CD4-positive, alpha-beta T cell treated with Interleukin-15 for 1 hour (primary cell): ENCODE results near the gene BATF2.
A peak's percentile ranks its signal among the peaks of the same experiment; 100 is the strongest.
"Not testable (repeated sequence)": the region's sequence is repeated elsewhere in the genome, so short reads cannot be mapped to it uniquely, and the experiment has no call there.

Experiments used
- DNase-seq: peaks from one replicate; pipeline ENCODE4 v3.0.0-alpha.2; 2020

The BATF2 gene

DNA sequence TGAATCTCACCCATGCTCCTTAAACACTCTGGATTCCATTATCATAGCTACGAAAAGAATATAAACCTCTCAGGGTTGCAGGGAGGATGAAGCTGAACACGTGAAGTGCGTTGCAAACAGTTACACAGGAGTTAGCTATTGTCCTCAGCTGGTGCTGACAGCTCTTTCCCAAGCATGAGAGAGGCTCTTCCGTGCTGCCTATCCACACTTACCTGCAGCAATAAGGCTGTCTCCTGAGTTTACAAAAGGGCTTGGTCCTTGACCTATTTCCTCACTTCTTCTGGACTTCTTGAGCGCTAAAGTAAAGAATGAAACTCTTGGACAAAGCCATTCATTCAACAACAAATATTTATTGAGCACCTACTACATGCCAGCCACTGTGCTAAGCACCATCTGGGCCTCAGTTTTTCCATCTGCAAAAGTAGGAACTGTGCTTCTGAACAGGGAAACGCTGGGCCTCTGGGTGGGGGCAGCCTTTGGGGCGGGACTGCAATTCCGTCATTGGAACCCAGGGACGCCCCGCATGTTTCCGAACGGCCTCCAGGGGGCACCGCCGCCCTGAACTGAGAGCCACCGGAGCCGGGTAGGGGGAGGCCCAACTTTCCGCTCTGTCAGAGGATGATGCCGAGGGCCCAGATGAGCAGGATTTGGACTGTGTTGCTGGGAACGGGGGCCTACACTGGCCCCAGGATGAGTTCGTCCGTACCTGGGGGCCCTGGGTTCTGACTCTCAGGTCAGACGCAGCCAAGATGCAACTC is 16.5 kb upstream of the BATF2 start:
- peak; percentile 91 for DNase-seq

DNA sequence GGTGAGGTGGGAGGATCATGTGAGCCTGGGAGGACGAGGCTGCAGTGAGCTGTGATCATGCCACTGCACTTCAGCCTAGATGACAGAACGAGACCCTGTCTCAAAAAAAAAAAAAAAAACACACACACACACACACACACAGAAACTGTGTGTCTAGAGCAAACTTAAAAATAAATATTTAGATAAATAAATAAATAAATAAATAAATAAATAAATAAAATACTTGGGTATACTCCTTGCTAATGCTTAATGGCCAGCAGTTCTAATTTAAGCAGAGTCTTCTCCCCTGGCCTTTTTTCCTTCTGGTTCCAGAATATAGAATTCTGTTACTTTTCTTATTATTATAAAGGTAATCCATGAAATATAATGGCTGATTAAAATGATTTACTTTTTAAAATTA is 12.1 kb upstream of the BATF2 start:
- no peak for DNase-seq

DNA sequence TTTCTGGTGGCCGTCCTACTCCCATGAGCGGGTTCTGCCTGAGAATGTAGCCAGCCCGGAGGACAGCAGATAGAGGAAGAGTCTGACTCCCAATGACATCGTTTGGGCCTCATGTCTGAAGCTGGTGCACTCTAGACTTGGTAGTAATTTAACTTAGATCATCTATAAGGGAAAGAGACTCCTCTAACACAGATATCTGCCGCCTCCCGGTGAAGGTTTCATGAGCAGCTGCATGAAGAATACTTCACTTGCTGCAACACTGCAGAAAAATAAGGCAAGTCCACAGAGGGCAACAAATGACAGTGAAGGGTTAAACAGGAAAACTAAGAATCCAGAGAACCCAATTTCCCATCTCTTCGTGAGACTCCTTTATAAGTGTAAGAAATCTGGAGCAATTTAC is 11.2 kb upstream of the BATF2 start:
- no peak for DNase-seq

DNA sequence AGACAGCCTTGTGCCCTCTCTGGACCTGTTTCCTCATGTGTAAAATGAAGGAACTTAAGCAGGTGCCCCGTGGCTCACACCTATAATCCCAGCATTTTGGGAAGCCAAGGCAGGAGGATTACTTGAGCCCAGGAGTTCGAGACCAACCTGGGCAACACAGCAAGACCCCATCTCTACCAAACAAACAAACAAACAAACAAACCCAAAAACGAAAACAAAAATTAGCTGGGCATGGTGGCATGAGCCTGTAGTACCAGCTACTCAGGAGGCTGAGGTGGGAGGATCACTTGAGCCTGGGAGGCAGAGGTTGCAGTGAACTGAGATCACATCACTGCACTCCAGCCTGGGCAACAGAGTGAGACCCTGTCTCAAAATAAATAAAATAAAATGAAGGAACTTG is 7.2 kb upstream of the BATF2 start:
- DNase-seq = not testable (repeated sequence)

DNA sequence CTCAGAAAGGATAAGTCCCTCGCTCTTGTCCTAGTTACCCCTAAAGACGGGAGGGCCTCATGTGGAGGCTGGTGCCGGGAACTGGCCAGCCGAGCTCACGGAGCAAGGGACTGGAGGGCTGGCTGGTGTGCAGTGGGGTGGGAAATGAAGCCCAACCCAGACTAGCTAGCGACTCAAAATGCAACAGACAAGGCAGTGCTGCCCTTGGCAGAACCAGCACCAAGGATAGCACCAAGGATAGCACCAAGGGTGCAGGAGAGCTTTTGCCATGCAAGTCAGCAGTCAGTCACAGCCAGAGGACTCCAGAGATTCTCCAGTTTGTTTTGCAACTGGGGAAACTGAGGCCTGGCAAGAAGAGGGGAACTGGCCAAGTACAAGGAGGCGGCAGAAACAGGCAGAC is 6.5 kb upstream of the BATF2 start:
- DNase-seq = no peak

DNA sequence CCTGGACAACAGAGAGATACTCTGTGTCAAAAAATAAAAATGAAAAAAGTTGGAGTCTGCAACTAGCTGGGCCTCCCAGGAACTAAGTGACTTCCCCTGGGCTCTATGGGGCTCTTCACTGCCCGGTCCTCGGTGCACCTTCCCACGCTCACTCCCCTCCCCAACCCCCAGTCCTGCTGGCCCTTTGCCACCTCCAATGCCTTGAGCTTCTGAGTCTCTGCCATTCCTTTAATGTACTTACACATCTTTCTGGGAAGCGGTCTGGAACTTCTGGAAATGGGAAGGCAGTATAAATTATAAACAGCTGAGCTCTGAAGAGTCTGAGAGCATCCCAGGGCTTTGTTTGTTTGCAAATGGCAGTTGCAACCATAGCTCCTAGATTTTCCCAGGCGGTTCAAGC is 5.9 kb upstream of the BATF2 start:
- DNase-seq = no peak

DNA sequence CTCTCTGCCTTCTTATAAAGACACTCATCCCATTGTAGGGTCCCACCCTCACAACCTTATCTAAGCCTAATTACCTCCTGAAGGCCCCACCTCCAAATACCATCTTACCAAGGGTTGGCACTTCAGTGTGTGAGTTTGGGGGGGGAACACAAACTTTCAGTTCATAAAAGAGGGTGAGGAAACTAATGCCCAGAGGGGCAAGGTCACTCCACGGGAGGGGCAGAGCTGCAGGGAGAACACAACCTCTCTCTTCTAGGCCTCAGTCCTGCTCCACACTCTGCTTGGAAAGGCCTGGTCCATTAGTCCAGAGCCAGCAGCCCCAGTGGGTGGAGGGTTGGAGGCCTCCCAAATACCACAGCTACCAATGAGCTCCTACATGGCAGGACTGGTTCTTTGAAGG is 2.7 kb upstream of the BATF2 start:
- DNase-seq = no peak

DNA sequence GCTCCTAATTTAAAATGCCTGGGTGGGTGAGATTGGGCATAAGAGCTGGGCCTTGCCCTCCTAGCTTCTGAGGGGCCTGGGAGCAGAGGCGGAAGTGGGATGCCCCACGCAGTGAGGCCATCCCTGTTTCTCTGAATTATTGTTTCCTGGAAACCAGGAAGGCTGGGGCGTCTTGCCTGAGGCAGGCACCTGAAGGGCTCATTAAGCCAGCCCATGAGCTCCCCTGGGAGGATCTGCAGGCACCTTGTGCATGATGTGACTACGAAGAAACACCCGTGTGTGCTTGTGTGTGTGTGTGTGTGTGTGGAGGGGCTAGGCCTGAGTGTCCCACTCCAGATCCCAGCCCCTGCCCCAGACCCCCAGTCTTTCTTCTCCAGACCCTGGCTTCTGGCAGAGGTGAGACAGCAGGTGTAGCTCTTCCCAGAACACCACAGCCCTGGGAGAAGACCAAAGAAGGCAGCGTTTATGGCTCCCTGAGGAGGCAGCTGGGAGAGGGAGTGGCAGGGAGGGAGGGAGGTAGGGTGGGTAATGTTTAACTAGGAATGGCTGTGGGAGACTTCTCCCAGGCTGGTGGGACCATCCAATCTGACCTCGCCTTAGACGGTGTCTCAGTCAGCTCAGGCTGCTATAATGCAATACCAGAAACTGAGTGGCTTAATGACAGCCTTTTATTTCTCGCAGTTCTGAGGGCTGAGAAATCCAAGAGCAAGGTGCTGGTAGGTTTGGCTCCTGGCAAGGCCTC is 2.1 kb upstream of the BATF2 start:
- DNase-seq = no peak

DNA sequence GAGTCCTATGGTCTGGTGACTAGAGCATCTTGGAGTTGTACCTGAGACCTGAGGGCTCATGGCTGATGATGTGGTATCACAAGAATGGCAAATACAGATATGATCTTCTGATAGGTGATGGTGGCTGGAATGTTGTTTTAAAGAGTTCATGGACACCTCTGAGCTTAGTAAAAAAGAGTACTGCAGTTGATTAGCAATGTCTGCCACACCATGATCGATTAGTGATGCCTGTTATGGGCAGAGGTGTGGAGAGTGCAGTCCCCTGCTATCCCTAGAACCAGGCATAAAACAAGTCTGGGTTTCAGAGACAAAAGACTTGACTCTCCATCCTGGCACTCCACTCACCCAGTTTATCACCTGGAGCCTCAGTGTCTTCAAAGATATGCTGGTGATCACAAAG is 1.4 kb upstream of the BATF2 start:
- no peak for DNase-seq

DNA sequence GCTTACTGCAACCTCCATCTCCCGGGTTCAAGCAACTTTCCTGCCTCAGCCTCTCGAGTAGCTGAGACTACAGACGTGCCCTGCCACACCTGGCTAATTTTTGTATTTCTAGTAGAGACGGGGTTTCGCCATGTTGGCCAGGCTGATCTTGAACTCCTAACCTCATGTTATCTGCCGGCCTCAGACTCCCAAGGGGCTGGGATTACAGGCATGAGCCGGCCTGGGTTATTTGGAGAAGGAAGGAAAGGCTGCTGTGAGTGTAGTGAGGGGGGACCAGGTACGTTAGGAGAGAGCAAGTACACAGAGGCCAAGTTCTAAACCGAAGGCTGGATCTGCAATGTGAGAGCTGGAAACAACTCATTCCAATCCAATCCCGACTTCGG is 453 bp downstream of the BATF2 start:
- no peak for DNase-seq

DNA sequence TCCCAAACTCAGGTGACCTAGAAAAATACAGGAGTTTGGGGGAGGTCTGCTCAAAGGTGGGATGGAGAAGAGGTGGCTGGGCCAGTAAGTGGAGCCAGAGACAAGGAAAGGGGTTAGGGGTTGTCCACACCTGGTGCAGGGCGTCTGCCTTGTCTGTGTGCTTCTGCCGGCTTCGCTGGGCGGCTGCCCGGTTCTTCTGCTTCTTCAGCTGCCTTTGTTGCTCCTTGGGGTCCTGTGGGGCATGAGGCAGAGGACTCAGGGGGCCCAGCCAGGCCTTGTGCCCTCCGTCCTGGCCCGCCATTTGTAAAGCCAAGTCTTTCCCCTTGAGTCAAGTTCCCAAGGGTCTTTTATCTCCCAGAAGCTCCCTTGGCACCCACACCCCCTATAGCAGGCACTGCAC is 2.5 kb downstream of the BATF2 start:
- DNase-seq = no peak

DNA sequence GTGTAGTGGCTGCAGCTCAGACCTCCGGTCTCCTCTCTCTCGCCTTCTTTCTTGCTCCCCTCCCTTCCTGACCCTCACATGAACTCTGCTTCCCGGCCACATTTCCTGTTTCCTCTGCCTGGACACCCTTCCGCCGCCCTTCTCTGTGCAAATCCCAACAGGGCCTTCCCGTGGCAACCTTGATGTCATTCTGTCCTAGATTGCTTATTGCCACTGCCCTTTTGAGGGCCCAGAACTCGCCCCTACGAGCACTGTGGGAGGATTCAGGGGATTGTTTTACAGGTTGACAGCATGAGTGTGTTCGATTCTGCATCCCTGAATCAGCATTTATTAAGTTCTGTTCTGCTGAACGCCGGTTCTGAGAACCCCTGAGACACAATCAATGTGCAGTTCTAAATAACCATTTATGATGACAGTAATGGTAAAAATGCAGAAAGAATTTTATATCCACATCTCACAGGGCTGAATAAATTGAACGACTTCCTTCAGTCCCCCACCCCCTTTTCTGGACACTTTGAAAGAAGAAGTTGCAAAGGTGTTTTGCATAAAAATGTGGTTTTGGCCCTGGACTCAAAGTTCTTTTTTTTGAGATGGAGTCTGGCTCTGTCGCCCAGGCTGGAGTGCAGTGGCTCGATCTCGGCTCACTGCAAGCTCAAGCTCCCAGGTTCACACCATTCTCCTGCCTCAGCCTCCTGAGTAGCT is 6.4 kb downstream of the BATF2 start:
- DNase-seq = peak; percentile 34

DNA sequence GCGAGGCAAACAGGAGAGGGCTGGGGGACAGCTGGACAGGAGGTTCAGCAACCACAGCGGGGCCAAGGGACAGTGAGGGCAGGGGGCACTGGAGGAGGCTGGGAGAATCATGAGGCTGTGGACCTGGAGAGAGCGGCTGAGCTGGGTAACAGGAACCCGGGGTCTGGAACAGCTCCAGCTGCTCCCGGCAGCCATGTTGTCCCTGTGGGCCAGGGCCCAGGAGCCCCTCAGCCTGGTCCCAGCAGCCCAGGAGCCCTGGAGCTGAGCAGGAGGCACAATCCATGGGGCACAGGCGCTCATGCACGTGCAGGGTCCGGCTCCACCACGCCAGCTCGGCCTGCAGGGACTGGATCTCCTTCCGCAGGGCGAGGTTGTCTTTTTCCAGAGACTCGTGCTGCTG is 7.4 kb downstream of the BATF2 start:
- no peak for DNase-seq

DNA sequence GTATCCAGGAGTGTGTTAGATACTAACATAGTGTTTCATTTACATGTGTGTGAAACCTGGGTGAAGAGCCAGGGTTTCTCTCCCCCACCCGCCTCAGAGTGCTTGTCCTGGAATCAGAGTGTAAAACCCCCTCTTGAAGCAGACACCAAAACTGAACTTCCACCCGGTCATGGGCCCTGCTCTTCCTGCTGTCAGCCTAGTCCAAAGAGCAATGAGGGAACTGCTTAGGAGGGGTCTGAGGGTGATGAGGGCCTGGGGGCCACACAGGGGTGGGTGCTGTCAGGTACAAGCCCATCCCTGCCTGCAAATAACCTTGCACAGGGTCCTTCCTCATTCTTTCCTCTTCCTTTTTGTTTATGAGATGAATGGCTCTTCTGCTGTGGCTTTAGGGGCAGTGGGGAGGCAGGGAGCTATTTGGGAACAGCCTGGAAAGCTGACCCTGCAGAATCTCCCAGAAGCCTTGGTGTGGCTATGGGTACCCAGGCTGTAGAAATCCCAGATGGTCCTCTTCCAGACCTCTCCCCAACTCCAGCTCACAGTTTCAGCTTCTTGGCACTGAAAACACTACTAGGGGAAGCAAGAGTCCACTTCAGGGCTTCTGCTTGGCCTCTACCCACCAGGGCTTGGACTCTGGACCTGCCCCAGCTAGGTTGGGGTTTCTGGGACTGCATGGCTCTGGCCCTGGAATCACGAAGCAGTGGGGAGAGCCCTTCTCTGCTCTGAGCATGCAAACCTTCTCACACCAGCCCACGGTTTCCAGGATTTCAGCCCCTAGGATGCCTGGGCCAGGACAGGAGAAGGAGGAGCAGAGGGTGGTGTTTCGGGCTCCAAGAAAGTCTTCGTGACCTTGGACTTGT is 8.5 kb downstream of the BATF2 start:
- no peak for DNase-seq

DNA sequence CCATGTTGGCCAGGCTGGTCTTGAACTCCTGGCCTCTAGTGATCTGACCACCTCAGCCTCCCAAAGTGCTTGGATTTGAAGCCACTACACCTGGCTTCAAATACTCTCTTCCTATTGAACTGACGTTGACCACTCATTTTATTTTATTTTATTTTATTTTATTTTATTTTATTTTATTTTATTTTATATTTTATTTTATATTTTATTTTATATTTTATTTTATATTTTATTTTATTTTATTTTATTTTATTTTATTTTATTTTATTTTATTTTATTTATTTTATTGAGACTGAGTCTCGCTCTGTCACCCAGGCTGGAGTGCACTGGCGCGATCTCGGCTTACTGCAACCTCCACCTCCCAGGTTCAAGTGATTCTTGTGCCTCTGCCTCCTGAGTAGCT is 13.4 kb downstream of the BATF2 start:
- not testable (repeated sequence) for DNase-seq

DNA sequence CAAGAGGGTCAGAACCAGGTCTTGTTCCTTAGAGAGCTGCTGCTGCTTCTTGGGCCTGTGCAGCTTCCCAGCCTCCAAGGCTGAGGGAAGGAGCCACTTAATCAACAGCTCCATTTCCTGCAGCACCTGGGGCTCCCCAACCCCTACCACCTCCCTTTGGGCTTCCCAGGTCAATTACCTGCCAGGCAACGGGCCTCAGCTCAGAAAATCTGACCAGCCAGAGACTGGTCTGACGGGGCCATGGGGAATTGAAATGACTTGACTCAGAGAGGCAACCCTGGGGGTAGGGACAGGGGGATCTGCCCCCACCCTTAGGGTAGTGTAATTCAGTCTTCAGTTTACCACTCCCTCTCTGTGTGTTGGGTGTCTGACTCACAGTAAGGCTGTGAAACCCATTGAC is 20.1 kb downstream of the BATF2 start:
- DNase-seq = no peak

DNA sequence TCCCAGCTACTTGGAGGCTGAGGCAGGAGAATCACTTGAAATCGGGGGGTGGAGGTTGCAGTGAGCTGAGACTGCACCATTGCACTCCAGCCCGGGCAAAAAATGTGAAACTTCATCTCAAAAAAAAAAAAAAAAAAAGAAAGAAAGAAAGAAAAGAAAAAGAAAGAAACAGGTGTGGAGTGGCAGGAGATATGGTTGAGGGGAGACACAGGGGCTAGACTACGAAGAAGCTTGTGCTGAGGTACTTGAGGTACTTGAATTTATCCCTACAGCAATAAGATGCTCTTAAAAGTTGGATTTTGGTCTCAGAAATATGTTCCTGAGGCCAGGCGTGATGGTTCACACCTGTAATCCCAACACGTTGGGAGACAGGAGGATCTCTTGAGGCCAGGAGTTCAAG is 22.6 kb downstream of the BATF2 start:
- no peak for DNase-seq

DNA sequence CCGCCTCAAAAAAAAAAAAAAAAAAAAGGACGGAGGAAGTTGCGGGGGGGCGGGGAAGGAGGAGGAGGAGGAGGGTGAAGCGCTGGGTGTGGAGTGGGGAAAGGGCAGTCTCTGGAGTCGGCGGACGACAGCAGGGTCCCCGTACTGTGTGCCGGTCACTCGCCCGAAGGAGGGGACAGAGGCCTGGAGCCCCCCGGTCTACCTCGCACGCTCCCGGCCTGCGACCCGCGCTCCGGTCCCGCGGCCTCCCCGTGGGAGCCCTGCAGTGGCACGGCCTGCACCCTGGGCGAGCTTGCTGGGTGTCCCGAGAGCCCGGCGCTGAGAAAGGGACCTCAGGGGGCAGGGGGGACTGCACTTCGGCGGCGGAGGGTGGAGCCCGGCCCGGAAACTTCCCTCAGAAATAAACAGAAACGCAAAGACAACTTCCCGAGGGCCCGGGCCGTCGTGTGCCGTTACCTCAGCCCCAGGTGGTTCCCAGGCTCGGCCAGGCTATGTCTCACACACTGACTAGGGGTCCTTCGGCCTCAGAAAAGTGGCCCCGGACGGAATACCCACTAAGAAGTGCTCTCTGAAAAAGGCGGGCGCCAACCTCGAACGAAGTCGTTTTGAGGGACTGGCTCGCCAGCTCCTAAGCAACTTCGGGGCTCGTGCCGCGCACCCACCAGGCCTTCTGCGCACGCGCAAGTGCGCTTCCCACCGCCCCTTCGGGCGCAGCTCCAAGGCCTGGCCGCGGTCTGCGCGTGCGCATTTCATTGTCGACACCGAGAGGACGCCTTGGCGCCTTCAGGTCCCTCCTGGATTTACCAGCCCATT is 25.1 kb downstream of the BATF2 start, which contains the start of gene MAJIN:
Gene MAJIN (minus strand): TSS at position 688 of the 813 bp plus-strand sequence. CDS start 12,703 bp downstream, outside the sequence.
- DNase-seq = peak; percentile 91

DNA sequence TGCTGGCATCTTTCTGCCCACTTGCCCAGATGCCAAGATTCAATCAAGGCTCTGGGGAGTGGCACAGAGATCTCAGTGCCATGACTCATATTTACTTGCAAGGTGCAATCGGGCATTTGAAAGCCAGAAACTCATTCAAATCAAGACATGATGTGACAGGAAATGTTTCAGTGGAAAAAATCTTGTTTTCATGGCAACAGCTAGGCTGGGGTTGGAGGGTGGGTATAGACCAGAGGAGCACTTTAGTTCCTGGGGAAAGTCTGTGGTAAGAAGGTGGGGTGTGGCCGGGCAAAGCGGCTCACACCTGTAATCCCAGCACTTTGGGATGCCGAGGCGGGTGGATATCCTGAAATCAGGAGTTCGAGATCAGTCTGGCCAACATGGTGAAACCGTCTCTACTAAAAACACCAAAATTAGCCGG is 26.0 kb downstream of the BATF2 start:
- DNase-seq = no peak

DNA sequence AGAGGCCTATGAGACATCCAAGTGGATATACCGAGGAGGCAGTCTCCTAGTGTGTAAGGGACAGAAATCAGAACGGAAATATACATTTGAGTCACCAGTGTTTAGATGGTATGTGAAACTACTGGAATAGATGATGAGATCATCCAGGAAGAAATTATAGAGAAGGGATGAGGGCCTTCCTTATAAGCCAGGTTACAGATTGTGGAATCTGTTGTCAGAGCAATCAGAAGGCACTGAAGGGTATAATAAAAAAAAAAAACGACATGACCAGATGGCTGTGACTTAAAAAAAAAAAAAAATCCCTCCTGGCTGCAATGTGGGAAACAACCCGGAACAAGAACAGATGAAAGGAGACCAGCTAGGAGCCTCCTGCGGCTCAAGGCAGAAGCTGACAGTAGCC is 27.6 kb downstream of the BATF2 start:
- no peak for DNase-seq

DNA sequence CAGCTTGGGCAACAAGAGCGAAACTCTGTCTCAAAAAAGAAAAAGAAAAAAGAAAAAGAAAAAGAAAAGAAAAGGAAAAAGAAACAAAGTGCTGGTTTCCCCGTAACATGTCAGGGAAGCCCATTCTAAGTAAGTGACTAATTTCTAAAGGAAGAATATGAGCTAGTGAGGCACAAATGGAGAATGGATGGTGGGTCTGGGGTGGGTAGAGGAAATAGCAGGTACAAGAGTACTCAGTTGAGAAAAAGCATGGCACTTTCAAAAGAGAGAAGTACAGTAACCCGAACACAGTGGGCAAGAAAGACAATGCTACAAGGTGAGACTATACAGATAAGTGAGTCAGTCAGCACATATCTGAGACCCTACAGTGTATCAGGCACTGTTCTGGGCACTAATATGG is 29.4 kb downstream of the BATF2 start:
- no peak for DNase-seq

DNA sequence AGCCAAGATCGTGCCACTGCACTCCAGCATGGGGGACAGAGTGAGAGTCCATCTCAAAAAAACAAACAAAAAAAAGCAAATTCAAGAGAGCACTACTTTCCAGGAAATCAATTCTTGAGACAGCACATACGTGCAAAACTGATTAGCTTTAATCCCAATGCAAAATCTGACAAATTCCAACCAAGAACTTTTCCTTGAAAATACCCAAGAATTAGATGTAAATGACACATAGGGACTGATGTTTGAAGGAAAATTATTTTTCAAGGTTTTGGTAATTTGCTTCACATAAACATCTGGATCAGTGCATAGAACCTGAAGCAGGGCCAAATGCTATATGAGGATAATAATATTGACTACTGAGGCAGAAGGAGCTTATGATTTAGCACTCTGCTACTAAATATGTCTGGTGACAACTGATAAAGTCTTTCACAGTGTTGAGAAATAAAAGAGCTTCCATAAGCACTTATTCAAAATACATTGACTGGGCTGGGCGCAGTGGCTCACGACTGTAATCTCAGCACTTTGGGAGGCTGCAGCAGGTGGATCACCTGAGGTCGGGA is 33.6 kb downstream of the BATF2 start:
- no peak for DNase-seq
